Bronchial epithelial cell (primary cell): ENCODE measurements around the gene PTPN3. TPM values are rescaled to one million over a fixed set of nuclear protein-coding genes. Genes with fewer than 3 reads are reported as not detected.

ENCODE experiments used
- DNase-seq: peaks from one replicate; pipeline ENCODE4 v3.0.0-alpha.2; 2010; ENCODE audit warnings: low read depth
- FAIRE-seq: peaks from 2 replicates; lab custom pipeline; 2011; peaks lifted over from hg19 to GRCh38; lab: Jason Lieb, UNC
- H3K27me3 ChIP-seq: 2 replicates; pipeline ENCODE4 v1.5.1; 2011; ENCODE audit warnings: low read length; ENCODE audit not compliant: control insufficient read depth, insufficient read depth
- H3K36me3 ChIP-seq: 2 replicates; pipeline ENCODE4 v1.5.1; 2011; ENCODE audit warnings: low read length; ENCODE audit not compliant: control insufficient read depth, insufficient read depth
- H3K4me3 ChIP-seq: 2 replicates; pipeline ENCODE4 v1.5.1; 2011; ENCODE audit warnings: mild to moderate bottlenecking, low read depth, low read length, control low read depth
- total RNA-seq: library from RNA; depleted of rRNA; stranded (reverse); fragments of >200 nt; gene quantifications from 2 replicates; pipeline ENCODE4 v1.2.1, GENCODE V29; 2014
- TF ChIP-seq, protein P1 (sequence below): IDR thresholded peaks from 2 replicates; pipeline ENCODE4 v1.5.1; 2011; ENCODE audit warnings: mild to moderate bottlenecking, moderate library complexity, low read length, control low read depth, inconsistent platforms; ENCODE audit not compliant: insufficient read depth, severe bottlenecking

PTPN3 gene
- total RNA-seq, 1 donor from 2014 or later, result 14.2 TPM

DNA sequence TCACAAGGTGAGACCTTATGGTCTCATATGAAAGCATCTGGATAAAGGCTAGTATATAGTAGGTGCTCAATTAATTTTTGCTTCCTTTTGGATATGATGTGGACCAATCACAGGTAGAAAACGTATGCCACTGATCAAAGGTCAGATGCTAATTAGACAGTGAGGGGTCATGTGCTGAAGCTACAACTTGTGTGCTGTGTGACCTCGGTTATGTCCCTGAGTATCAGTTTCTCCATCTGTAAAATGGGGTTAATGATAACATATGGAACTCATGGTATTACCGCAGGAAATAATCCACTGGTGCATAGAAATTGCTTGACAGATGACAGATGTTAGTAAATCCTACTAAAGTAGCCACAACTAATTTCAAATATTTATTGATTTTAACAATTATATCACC is 62.0 kb downstream of the PTPN3 start:
- Histone ChIP-seq H3K36me3 (peaks cover 22% of the 10 kb centered on the region), H3K4me3 (no peak overlapping the region), H3K27me3 (no peaks in the 10 kb centered on the region)
- no peak for FAIRE-seq
- TF ChIP-seq, protein P1, sequence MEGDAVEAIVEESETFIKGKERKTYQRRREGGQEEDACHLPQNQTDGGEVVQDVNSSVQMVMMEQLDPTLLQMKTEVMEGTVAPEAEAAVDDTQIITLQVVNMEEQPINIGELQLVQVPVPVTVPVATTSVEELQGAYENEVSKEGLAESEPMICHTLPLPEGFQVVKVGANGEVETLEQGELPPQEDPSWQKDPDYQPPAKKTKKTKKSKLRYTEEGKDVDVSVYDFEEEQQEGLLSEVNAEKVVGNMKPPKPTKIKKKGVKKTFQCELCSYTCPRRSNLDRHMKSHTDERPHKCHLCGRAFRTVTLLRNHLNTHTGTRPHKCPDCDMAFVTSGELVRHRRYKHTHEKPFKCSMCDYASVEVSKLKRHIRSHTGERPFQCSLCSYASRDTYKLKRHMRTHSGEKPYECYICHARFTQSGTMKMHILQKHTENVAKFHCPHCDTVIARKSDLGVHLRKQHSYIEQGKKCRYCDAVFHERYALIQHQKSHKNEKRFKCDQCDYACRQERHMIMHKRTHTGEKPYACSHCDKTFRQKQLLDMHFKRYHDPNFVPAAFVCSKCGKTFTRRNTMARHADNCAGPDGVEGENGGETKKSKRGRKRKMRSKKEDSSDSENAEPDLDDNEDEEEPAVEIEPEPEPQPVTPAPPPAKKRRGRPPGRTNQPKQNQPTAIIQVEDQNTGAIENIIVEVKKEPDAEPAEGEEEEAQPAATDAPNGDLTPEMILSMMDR, result no peak
- DNase-seq, result no peak

DNA sequence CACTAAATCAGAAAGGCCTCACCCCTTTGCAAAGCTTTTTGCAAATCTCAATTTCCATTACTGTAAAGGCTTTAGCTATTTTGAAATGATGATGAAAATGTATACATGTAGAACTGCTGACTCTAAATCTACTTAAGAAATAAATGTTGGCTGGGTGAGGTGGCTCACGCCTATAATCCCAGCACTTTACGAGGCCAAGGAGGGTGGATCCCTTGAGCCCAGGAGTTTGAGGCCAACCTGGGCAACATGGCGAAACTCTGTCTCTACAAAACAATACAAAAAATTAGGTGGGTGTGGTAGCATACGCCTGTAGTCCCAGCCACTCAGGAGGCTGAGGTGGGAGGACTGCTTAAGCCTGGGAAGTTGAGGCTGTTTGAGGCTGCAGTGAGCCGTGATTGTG is 64.6 kb downstream of the PTPN3 start:
- TF ChIP-seq, protein P1, result no peak
- Histone ChIP-seq H3K4me3 (no peak overlapping the region), H3K36me3 (peaks cover 26% of the 10 kb centered on the region), H3K27me3 (no peaks in the 10 kb centered on the region)
- no peak for DNase-seq
- no peak for FAIRE-seq

DNA sequence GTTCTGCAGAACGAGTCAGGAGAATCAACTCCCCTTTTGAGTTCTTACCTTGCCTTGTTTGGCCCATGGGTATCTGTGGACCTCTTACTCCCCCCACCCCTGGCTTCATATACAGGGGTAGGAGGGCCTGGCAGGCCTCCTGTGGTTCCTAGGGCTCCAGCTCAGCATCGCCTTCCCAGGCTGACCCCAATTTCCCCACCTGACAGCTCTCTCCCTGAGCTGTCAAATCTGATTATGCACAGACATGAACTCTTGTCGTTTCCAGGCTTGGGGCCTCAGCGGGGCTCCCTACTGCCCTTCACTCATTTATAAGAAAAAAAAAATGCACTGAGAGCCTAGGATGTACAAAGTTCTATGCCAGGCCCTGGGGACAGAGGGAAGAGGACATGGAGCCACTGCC is 67.9 kb downstream of the PTPN3 start:
- FAIRE-seq (no peak), DNase-seq (no peak)
- TF ChIP-seq, protein P1, result no peak
- no peak overlapping the region for H3K4me3 ChIP-seq
- H3K36me3 ChIP-seq, result peaks cover 24% of the 10 kb centered on the region
- H3K27me3 ChIP-seq, result no peaks in the 10 kb centered on the region

DNA sequence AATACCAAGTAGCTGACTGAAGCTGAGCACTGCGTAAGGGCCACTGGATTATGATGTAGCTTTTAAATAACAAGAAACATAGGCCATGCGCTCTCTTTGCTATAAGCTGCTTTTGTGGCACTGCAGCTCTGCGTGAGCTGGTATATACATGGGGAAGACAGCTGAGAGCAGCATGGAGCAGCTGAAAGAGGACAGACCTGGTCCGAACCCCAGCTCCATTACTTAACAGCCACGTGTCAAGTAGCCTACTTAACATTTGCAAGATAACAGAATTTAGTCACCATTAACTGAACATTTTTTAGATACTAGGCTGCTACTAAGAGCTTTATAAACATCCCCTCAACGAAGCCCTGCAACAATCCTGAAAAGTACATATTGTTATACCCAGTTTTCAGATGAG is 69.3 kb downstream of the PTPN3 start:
- TF ChIP-seq, protein P1, result no peak
- Histone ChIP-seq H3K27me3 (no peaks in the 10 kb centered on the region), H3K36me3 (peaks cover 29% of the 10 kb centered on the region), H3K4me3 (no peak overlapping the region)
- DNase-seq (no peak), FAIRE-seq (no peak)

- TF ChIP-seq, protein P1, result no peak
These were observed 70.2 kb downstream of the PTPN3 start for GRCh38 chr9:109427886-109428285.

More at GRCh38 chr9:109427886-109428285, 70.2 kb downstream of the PTPN3 start:
- H3K36me3 ChIP-seq, result peaks cover 29% of the 10 kb centered on the region
- DNase-seq, result no peak
- no peak overlapping the region for H3K4me3 ChIP-seq
- FAIRE-seq, result no peak
- H3K27me3 ChIP-seq, result no peaks in the 10 kb centered on the region
